Activated CD8-positive, alpha-beta memory T cell treated with anti-CD3 and anti-CD28 coated beads, Interleukin-2, amount 50 U/mL, for 1 hour (primary cell): Measurements from ENCODE around the gene ADARB2.
"Not testable (repeated sequence)": the region's sequence is repeated elsewhere in the genome, so short reads cannot be mapped to it uniquely, and the experiment has no call there.

Experiments used
- DNase-seq: peaks from one replicate; pipeline ENCODE4 v3.0.0-alpha.2; 2020; ENCODE audit errors: extremely low read depth

Gene ADARB2

DNA sequence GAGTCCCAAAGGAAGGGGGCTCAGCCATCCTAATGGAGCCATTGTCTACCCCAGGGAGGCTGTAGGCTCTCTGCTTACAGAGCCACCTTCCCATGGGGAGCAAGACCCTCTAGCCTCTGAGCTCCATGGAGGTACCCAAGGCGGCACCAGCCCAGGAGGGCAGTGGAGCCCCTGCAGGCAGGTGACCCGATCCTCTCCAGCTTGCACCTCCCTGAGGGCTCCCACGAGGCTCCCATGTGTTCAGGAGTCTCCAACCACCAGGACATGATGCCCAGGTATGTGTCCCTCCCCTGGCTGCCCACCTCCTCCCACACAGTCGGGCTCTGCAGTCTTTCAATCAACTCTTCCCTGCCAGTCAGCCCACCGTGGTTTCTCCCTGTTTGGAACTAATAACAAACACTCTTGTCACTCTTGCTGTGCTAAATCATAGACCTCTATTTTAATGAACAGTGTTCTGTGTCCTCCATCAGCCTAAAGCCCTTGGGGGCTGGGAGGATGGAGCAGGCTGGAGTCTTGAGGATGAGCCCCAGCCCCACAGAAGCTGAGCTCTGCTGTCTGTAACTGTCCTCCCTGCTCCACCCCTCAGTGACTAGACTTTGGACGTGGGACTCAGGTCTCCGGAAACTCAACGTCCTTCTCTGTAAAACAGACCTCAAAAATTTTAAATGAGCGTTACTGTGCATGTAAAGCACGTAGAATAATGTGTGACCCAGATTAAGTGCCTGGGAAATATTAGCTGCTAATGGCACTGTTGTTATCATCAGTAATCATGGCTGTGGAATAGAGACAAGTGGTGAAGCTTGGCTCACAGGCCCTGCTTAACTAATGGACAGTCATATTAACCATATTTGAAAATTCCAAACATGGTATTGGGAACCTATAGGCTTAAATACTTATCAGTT lies 382.3 kb downstream of the ADARB2 start:
- no peak for DNase-seq

DNA sequence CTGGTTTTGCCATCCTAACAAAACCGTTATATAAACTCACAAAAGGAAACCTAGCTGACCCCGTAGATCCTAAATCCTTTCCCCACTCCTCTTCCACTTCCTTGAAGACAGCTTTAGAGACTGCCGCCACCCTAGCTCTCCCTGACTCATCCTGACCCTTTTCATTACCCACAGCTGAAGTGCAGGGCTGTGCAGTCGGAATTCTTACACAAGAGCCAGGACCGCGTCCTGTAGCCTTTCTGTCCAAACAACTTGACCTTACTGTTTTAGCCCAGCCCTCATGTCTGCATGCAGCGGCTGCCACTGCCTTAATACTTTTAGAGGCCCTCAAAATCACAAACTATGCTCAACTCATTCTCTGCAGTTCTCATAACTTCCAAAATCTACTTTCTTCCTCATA lies 385.0 kb downstream of the ADARB2 start:
- DNase-seq: not testable (repeated sequence)

DNA sequence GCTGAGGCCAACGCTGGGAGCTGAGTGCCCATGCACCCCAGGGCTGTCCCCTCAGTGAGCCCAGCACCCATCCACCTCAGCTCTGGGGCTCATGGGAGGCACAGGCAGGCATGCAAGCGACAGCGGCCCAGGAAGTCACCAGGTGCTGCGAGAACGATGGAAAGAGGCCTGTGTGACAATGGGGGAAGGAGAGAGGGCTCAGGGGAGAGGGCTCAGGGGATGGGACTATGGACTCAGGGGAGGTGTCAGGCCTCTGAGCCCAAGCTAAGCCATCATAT lies 388.6 kb downstream of the ADARB2 start:
- DNase-seq: no peak

DNA sequence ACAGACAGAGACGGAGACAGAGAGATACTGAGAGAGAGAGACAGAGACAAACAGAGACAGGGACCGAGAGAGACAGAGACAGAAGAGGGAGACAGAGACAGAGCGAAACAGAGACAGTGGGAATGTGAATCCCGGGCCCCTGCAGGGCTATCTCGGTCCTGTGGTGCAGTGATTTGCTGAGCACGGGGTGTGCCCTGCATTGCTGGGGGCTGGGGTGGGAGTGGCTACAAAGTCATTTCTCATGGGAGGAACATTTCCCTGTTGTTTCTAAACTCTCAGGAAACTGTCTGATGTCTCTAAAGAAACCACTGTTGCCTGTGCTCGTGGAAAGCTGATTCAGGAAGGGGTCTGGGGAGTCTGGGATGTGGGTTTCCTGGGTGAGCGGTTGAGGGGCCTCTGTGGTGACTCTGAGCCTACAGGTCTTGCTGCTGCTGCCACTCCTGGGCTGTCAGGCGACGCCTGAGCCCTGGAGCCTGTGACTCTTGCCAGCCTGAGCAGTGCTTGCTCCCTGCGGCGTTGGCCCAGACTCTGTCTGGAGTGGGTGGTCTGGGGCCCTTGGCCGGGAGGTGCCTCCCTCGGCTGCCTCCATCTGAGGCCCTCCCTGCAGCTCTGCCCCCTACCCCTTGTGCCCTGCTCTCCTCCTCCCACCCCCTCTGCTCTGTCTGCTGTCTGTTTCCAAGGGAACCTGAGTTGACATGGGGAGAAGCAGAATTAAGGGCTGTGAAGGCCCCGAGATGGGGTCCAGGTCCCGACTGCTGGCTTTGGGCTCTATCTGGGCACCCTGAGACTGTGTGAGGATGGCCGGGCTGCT lies 389.2 kb downstream of the ADARB2 start:
- no peak for DNase-seq

DNA sequence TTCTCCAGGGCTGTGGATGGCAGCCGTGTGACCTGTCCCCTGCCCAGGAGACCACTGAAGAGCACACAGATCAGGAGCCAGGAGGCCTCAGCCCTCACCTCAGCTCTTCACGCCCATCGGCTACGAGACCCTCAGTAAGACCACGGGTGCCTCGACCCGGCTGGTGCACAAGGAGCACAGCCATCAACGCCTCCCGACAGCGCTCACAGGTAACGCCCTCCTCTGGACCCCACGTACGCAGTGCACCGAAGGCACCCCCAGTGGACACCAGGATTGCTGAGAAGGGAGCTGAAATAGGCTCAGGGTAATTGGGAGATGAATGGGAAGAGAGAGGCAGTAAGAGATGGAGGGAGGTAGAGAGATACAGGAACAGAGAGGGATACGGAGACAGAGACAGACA lies 389.8 kb downstream of the ADARB2 start:
- DNase-seq: no peak

DNA sequence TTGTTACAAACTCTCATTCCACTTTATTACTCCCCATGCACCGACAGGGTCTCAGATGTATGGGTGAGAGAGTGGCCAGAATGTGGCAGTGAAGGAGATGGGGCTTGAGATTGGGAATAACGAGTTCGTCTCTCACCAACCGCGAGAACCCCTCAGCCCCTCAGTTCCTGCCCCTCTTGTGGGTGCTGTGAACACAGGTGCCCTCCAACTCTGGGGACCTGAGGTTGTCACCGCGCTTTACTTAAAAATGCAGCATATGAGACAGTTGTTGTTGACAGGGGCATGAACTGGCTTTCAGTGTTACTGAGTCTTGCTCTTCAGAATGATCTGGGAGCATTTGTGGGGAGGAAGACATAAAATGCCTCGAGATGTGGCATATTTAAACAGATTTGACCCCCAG lies 391.1 kb downstream of the ADARB2 start:
- DNase-seq: no peak

DNA sequence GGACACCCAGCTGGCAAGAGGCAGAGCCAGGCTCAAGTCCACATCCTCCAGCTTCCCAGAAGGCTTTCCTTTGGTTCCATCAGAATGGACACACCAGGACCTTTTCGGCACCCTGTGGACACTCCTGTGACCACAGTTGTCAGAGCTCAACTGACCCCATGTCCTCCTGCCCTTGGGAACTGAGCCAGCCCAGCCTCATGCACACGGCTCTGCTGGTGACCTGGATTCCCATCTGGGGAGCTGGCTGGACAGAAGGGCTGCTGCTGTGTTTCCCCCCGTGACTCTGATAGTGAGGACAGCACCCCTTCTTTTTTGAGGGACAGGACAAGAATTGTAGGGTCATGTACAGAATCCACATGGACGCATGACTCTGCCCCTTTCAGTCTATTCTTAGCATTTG lies 392.0 kb downstream of the ADARB2 start:
- DNase-seq: no peak

DNA sequence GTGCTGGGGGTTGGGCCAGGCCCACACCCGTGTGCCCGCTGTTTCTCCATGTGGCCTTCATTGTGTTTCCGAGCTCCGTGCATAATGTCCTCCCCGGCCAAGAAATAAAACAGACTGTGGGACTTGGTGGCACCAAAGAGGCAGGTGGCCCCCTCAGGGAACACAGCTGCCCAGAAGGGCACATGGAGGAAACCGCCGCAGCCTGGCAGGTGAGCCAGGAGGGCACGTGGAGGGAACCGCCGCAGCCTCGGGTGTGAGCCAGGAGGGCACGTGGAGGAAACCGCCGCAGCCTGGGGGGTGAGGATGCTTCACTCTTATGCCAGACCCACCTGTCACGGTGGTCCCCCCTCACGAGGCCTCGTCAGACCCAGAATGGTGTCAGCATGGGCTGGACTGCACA lies 392.5 kb downstream of the ADARB2 start:
- DNase-seq: no peak

DNA sequence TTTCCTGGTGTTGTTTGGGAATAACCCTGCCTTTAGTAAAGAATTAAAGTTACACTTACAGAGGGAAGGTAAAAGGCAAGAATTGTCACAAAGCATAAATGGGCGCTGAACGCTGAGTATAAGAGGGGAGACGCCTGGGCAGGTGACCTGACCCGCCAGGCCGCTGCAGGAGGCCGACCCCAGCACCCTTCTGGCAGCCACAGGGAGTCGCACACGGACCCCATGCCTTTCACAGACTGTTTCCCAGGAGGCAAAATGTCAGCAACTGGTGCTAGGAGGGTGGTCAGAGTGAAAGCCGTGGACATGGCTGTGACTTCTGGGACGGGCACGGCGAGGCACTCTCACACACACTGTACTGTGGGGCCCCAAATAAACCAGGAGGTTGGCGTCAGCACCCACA lies 392.9 kb downstream of the ADARB2 start:
- no peak for DNase-seq

DNA sequence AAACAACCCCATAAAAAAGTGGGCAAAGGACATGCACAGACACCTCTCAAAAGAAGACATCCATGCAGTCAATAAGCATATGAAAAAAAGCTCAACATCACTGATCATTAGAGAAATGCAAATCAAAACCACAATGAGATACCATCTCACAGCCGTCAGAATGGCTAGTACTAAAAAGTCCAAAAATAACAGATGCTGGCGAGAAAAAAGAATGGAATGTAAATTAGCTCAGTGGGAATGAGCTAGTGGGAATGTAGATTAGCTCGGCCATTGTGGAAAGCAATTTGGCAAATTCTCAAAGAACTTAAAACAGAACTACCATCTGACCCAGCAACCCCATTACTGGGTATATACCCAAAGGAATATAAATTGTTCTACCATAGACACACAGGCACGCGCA lies 394.1 kb downstream of the ADARB2 start:
- no peak for DNase-seq

DNA sequence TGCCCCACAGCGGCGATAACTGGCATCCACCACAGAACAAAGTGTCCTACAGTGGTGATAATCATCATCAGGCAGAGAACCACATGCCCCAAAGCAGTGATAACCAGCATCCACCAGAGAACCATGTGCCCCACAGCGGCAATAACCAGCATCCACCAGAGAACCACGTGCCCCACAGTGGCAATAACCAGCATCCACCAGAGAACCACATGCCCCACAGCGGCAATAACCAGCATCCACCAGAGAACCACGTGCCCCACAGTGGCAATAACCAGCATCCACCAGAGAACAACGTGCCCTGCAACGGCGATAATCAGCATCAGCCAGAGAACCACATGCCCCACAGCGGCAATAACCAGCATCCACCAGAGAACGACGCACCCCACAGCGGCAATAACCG lies 396.3 kb downstream of the ADARB2 start:
- DNase-seq: not testable (repeated sequence)

DNA sequence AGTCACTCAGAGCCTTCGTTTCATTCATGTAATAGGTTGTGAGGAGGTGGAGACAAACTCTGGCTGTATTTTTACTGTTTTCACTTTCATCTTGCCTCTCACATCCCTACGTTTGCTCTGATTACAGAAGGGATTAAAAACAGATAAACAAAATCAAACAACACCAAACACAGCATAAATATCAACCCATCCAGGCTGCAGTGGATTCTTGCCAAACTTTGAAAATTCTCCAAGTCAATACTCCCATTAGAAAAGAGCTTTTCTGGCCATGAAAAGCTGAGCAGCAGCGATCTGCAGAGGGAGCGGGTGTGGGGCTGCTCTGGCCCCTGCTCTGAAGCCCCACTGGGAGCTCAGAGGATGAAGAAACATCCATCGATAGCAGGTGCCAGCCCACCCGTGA lies 397.9 kb downstream of the ADARB2 start:
- DNase-seq: no peak

DNA sequence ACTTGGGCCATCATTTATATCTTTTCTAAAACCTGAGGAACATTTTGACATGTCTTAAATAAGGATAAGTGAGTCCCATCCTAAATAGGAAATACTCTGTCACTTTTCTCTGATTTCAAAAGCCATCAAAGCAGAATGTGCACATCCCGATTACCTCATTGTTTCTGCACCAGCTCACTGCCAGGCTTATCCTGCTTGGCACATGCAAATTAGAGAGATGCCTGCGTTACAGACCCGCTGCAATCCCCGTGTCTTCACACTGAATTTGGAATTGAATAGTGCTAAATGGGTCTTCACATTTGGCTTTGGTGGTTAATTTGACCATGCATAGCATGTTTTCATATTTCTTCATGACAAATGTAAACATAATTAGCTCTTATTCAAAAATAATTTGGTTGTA lies 401.7 kb downstream of the ADARB2 start:
- no peak for DNase-seq

DNA sequence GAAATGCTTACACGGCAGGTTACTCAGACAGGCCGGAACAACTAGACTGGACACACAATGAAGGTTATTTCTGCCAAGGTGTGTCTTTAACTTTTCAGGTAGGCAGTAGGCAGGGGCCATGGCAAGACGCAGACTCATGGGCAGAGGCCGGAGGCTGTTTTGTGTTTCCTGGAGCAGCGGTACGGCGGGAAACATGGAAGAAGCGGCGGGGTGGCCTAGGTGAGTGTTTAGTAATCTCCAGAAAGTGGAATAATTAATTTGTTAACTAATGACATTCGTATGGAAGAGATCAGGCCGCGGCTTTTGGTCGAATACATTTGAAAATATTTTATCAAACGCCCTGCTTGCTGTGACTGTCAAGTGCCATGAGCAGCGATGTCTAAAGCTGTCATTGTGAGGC lies 403.3 kb downstream of the ADARB2 start:
- no peak for DNase-seq

DNA sequence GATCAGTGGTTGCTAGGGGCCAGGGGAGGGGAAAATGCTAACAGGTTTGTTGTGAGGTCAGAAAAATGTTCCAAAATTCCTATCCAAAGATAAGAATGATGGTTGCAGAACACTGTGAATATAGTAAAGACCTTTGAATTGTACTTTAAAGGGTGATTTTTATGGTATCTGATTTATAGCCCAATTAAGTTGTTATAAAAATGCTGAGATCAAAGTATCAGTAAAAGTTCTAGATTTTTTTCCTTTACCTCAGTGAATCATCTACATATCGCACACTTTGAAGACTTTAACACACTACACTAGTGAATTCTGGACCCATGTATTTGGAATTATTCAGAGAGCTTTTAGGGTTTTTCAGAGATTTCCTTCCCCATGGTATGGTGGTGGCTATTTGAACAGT lies 405.8 kb downstream of the ADARB2 start:
- DNase-seq: no peak

DNA sequence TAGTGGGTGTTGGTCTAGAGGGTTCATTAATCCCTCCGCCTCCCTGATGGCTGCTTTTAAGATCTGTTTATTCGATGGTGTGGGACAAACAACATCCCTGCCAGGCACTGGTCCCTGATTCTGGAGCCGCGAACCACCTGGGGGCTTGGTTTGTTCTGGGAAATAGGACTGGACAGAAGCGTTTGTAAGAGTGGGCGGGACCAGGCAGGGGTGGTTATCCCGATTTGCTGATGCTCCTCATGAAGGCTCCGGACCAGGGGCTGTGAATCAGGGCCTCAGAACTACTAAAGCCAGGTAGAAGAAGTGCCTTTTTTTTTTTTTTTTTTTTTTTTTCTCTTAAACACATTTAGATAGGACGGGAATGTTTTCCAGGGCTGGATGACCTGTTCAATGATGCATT lies 407.7 kb downstream of the ADARB2 start:
- no peak for DNase-seq

DNA sequence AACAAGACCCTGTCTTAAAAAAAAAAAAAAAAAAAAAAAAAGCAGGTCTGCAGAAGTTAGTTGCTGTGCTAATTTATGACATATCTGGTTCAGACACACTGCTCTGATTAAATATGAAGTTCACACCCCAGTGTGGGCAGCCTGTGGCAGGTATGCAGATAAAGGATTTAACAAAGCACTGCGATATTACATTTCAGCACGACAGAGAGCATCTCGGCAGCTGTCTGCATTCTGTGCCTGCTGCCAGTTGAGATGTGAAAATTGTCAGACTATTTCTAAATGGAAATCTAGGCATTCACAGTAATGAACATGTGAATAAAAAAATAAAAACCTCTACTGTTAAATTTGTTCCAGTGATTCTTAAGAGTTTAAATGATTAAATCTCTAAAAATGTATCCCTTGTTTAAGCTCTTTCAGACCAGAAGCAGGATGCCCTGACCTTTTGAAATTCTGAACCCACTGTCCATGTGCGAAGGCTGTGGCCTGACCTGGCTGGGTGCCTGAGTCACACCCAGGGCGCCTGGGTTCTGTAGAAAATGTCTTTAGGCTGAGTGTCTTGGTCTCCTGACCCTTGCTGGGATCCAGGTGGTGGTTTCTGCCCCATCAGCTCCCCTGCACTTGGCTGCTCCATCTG lies 408.2 kb downstream of the ADARB2 start:
- DNase-seq: no peak

DNA sequence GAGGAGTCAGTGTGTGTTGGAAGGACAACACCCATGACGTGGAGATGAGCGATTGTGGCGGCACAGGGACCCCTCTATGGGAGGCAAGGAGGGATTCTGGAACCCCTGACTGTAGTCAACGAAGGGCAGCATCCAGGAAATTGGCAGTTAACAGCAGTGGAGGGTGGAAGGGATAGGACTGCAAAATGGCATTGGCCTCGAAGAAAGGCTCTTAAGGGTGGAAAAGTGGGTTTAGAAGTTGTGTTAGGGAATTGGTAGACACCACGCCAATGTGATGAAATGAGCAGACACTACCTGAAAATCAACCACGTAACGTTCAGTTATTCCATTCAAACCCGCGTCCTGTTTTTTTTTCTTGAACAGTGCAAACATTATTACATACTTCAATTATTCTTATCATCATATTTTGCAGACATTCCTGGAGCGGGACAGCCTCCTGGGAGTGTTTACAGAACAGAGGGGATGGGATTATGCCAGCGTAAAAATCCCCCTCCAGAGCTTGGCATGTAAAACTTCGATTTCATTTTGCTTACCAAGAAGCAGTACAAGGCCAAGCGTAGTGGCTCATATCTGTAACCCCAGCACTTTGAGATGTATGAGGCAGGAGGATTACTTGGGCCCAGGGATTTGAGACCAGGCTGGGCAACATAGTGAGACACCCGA lies 409.0 kb downstream of the ADARB2 start:
- no peak for DNase-seq

DNA sequence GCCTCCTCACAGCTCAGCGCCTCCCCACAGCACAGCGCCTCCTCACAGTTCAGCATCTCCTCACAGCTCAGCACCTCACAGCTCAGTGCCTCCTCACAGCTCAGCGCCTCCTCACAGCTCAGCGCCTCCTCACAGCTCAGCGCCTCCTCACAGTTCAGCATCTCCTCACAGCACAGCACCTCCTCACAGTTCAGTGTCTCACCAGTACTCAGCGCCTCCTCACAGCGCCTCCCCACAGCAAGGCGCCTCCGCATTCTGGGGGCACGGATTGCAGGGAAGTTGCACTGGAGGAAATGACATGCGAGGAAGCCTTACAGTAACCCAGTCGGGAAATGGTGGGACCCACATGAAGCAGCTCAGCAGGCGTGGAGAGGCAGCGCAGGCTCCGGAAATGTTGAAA lies 409.6 kb downstream of the ADARB2 start:
- DNase-seq: no peak

DNA sequence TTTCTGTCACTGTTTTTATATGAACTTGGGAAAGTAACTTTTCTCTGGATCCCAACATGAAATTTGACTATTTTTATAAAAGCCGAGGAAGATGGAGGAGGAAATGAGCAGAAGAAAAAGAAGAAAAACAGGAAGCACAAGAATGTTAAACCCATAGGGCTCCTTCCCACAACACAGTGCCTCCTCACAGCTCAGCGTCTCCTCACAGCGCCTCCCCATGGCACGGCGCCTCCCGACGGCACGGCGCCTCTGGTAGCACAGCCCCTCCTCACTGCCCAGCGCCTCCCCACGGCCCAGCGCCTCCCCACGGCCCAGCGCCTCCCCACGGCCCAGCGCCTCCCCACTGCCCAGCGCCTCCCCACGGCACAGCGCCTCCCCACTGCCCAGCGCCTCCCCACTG lies 410.8 kb downstream of the ADARB2 start:
- DNase-seq: not testable (repeated sequence)

DNA sequence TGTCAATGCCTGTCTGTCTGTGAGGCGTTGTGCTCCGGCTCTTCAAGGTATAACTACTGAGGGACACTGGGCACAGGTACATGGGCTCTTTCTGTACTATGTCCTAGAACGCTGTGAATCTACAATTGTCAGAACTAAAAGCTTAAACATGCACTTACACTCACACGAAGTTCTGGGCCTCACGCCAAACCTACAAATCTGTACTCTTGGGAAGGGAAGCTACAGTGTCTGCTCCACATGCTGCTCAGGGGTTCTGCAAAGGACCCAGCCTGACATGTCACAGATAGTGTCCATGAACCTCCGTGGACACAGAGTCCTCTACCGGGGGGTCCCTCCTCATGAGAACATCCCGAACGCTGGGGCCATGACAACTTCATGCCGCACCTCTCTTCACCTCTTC lies 412.4 kb downstream of the ADARB2 start:
- DNase-seq: no peak

DNA sequence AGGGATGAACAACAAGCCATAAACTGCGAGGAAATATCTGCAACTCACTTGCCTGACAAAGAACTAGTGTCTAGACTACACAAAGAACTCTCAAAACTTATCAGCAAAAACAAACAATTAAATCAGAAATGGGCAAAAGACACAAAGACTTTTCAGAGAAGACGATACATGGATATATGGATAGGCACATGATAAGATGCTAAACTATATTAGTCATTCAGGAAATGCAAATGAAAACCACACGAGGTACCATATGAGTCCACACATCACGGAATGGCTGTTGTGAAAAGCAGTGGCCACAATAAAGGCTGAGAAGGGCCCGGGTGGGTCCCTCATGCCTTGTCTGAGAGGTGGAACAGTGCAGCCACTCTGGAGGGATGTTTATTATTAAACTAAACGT lies 413.4 kb downstream of the ADARB2 start:
- DNase-seq: no peak
